ENCODE data around the gene VWF. TPM values are rescaled to one million over a fixed set of nuclear protein-coding genes. Genes with fewer than 3 reads are reported as not detected.

Gene VWF
- total and polyA plus RNA-seq, 9 donors, result 37.9 to 278 (median 107) TPM

GRCh38 chr12:6113691-6114475 lies 10.6 kb downstream of the VWF start:
- no peak overlapping the region for H3K27ac ChIP-seq
- TF ChIP-seq POLR2A (IDR thresholded peaks at IDR 0.05), result no peak
- no peak for TF ChIP-seq CTCF (IDR thresholded peaks at IDR 0.05)
- TF ChIP-seq EP300 (IDR thresholded peaks at IDR 0.05), result no peak
- no peak for DNase-seq
- no peaks in the 10 kb centered on the region for H3K36me3 ChIP-seq
- intact Hi-C loops (cut with DNase I), result no loop called here
- 81 to 89% (median 85%) methylated on average over 11 of the region's 11 CpGs for WGBS, 3 donors
- no peaks in the 10 kb centered on the region for H3K27me3 ChIP-seq
- no peaks in the 10 kb centered on the region for H3K4me1 ChIP-seq (ENCODE audit: insufficient read depth)
- H3K9me3 ChIP-seq, result no peaks in the 10 kb centered on the region
- H3K4me3 ChIP-seq, result no peak overlapping the region

GRCh38 chr12:6112004-6112403 lies 12.5 kb downstream of the VWF start:
- intact Hi-C loops (cut with DNase I), result no loop called here

GRCh38 chr12:6110006-6110405 lies 14.5 kb downstream of the VWF start:
- H3K27me3 ChIP-seq, result no peaks in the 10 kb centered on the region
- DNase-seq, result no peak
- intact Hi-C loops (cut with DNase I), result no loop called here
- H3K9me3 ChIP-seq, result no peaks in the 10 kb centered on the region
- no peak overlapping the region for H3K27ac ChIP-seq
- no peak for TF ChIP-seq EP300 (IDR thresholded peaks at IDR 0.05)
- no peak for TF ChIP-seq POLR2A (IDR thresholded peaks at IDR 0.05)
- no peak for TF ChIP-seq CTCF (IDR thresholded peaks at IDR 0.05)
- 78 to 87% (median 83%) methylated on average over 4 of the region's 4 CpGs for WGBS, 3 donors
- no peaks in the 10 kb centered on the region for H3K4me1 ChIP-seq (ENCODE audit: insufficient read depth)
- H3K4me3 ChIP-seq, result no peak overlapping the region
- H3K36me3 ChIP-seq, result no peaks in the 10 kb centered on the region

More at GRCh38 chr12:6112004-6112403, 12.5 kb downstream of the VWF start:
- H3K27ac ChIP-seq, result no peak overlapping the region
- TF ChIP-seq EP300 (IDR thresholded peaks at IDR 0.05) (no peak), CTCF (IDR thresholded peaks at IDR 0.05) (no peak), POLR2A (IDR thresholded peaks at IDR 0.05) (no peak)
- H3K4me3 ChIP-seq, result no peak overlapping the region
- no peaks in the 10 kb centered on the region for H3K27me3 ChIP-seq
- no peaks in the 10 kb centered on the region for H3K9me3 ChIP-seq
- WGBS, 3 donors, result 77 to 84% (median 82%) methylated on average over 5 of the region's 5 CpGs
- no peaks in the 10 kb centered on the region for H3K36me3 ChIP-seq
- no peaks in the 10 kb centered on the region for H3K4me1 ChIP-seq (ENCODE audit: insufficient read depth)
- DNase-seq, result no peak

- Histone ChIP-seq H3K4me3 (no peak overlapping the region), H3K4me1 (ENCODE audit: insufficient read depth) (no peaks in the 10 kb centered on the region), H3K27ac (no peak overlapping the region), H3K36me3 (no peaks in the 10 kb centered on the region), H3K9me3 (no peaks in the 10 kb centered on the region), H3K27me3 (no peaks in the 10 kb centered on the region)
- no peak for DNase-seq
- WGBS, 3 donors, result 88 to 90% (median 90%) methylated on average over 3 of the region's 3 CpGs
- no peak for TF ChIP-seq EP300 (IDR thresholded peaks at IDR 0.05)
- intact Hi-C loops (cut with DNase I), result no loop called here
Measured at GRCh38 chr12:6106218-6106617, 18.3 kb downstream of the VWF start.

GRCh38 chr12:6104842-6105241 lies 19.6 kb downstream of the VWF start:
- Histone ChIP-seq H3K4me3 (no peak overlapping the region), H3K36me3 (no peaks in the 10 kb centered on the region), H3K27ac (no peak overlapping the region), H3K4me1 (ENCODE audit: insufficient read depth) (no peaks in the 10 kb centered on the region), H3K27me3 (no peaks in the 10 kb centered on the region), H3K9me3 (no peaks in the 10 kb centered on the region)
- WGBS, 3 donors, result 86 to 91% (median 89%) methylated on average over 2 of the region's 2 CpGs
- TF ChIP-seq POLR2A (IDR thresholded peaks at IDR 0.05), result no peak
- no peak for TF ChIP-seq CTCF (IDR thresholded peaks at IDR 0.05)
- no peak for TF ChIP-seq EP300 (IDR thresholded peaks at IDR 0.05)
- intact Hi-C loops (cut with DNase I), result no loop called here
- DNase-seq, result no peak
